Neural crest cell (in vitro differentiated cells): Measurements from ENCODE around the gene FCHSD2. TPM values are rescaled to one million over a fixed set of nuclear protein-coding genes. Genes with fewer than 3 reads are reported as not detected.
"Not testable (repeated sequence)": the region's sequence is repeated elsewhere in the genome, so short reads cannot be mapped to it uniquely, and the experiment has no call there.

Source experiments
- DNase-seq: peaks from one replicate; pipeline ENCODE4 v3.0.0; 2021; ENCODE audit warnings: low read depth, mixed read lengths, low spot score
- H3K27ac Mint-ChIP-seq: one replicate; pipeline ENCODE4 v1.8.0; 2021; ENCODE audit warnings: mild to moderate bottlenecking, mixed read lengths; ENCODE audit not compliant: unreplicated experiment
- H3K27me3 Mint-ChIP-seq: 2 replicates; pipeline ENCODE4 v1.8.0; 2021; ENCODE audit warnings: low read depth, mild to moderate bottlenecking, mixed read lengths
- H3K36me3 Mint-ChIP-seq: 2 replicates; pipeline ENCODE4 v1.8.0; 2021; ENCODE audit warnings: low read depth, mild to moderate bottlenecking, mixed read lengths
- H3K4me1 Mint-ChIP-seq: 2 replicates; pipeline ENCODE4 v1.8.0; 2021; ENCODE audit warnings: mixed read lengths
- H3K4me3 Mint-ChIP-seq: one replicate; pipeline ENCODE4 v1.8.0; 2021; ENCODE audit warnings: mild to moderate bottlenecking, mixed read lengths
- H3K9me3 Mint-ChIP-seq: 2 replicates; pipeline ENCODE4 v1.8.0; 2021; ENCODE audit warnings: mixed read lengths
- CTCF ChIP-seq: fragments of 200-600 bp; sonication (generic); conservative IDR thresholded peaks from 2 replicates; pipeline ENCODE4 v1.5.0; 2021; ENCODE audit warnings: antibody characterized with exemption, mild to moderate bottlenecking
- total RNA-seq: library from RNA; stranded (reverse); gene quantifications from 2 replicates; pipeline ENCODE4 v1.2.1, GENCODE V29; 2021

Gene FCHSD2
- total RNA-seq, 1 donor from 2014 or later: 34.4 TPM

GRCh38 chr11:72831521-72832300, 310.4 kb downstream of the FCHSD2 start:
- Mint-ChIP-seq H3K27ac (peak overlapping the region; percentile 83), H3K4me1 (peaks cover 9% of the 10 kb centered on the region), H3K9me3 (no peaks in the 10 kb centered on the region), H3K27me3 (peaks cover 3% of the 10 kb centered on the region), H3K4me3 (peak overlapping the region; percentile 21), H3K36me3 (no peaks in the 10 kb centered on the region)
- peak; percentile 97 for TF ChIP-seq CTCF
- DNase-seq: peak; percentile 82

- DNase-seq: no peak
- H3K36me3 Mint-ChIP-seq: no peaks in the 10 kb centered on the region
- peaks cover 9% of the 10 kb centered on the region for H3K4me1 Mint-ChIP-seq
- H3K4me3 Mint-ChIP-seq: no peak overlapping the region
- no peaks in the 10 kb centered on the region for H3K9me3 Mint-ChIP-seq
- peak overlapping the region; percentile 50 for H3K27ac Mint-ChIP-seq
- H3K27me3 Mint-ChIP-seq: peaks cover 3% of the 10 kb centered on the region
- no peak for TF ChIP-seq CTCF
Observed at GRCh38 chr11:72829884-72830533, 312.1 kb downstream of the FCHSD2 start.

GRCh38 chr11:72829178-72829577, 312.9 kb downstream of the FCHSD2 start:
- H3K27ac Mint-ChIP-seq: no peak overlapping the region
- H3K9me3 Mint-ChIP-seq: no peaks in the 10 kb centered on the region
- peak overlapping the region; percentile 51 for H3K4me3 Mint-ChIP-seq
- no peak for DNase-seq
- TF ChIP-seq CTCF: no peak
- peaks cover 3% of the 10 kb centered on the region for H3K27me3 Mint-ChIP-seq
- H3K36me3 Mint-ChIP-seq: no peaks in the 10 kb centered on the region
- peaks cover 9% of the 10 kb centered on the region for H3K4me1 Mint-ChIP-seq

- no peaks in the 10 kb centered on the region for H3K36me3 Mint-ChIP-seq
- H3K27me3 Mint-ChIP-seq: peaks cover 6% of the 10 kb centered on the region
- H3K4me1 Mint-ChIP-seq: peaks cover 9% of the 10 kb centered on the region
- DNase-seq: no peak
- no peak for TF ChIP-seq CTCF
- H3K4me3 Mint-ChIP-seq: no peak overlapping the region
- H3K9me3 Mint-ChIP-seq: no peaks in the 10 kb centered on the region
- peak overlapping the region; percentile 78 for H3K27ac Mint-ChIP-seq
Observed at GRCh38 chr11:72828692-72829101, 313.4 kb downstream of the FCHSD2 start.

GRCh38 chr11:72828081-72828567, 314.0 kb downstream of the FCHSD2 start:
- no peaks in the 10 kb centered on the region for H3K9me3 Mint-ChIP-seq
- peaks cover 9% of the 10 kb centered on the region for H3K4me1 Mint-ChIP-seq
- no peak for DNase-seq
- no peaks in the 10 kb centered on the region for H3K36me3 Mint-ChIP-seq
- peak overlapping the region; percentile 78 for H3K27ac Mint-ChIP-seq
- H3K27me3 Mint-ChIP-seq: peaks cover 7% of the 10 kb centered on the region
- H3K4me3 Mint-ChIP-seq: no peak overlapping the region
- no peak for TF ChIP-seq CTCF

- H3K4me3 Mint-ChIP-seq, H3K9me3 Mint-ChIP-seq, H3K27me3 Mint-ChIP-seq, H3K36me3 Mint-ChIP-seq, DNase-seq, H3K27ac Mint-ChIP-seq: not testable (repeated sequence)
- peaks cover 10% of the 10 kb centered on the region for H3K4me1 Mint-ChIP-seq
Observed at GRCh38 chr11:72827656-72828055, 314.5 kb downstream of the FCHSD2 start.
